Activated CD4-positive, alpha-beta T cell treated with anti-CD3 and anti-CD28 coated beads, Interleukin-2, amount 50 U/mL, for 24 hours (primary cell): ENCODE measurements around the gene MYBPC2.

ENCODE experiments used
- DNase-seq, 2 donors: peaks; one replicate each; pipeline ENCODE4 v3.0.0-alpha.2; 2020; ENCODE audit warnings: low read depth in 1 of 2, low spot score in 1 of 2

Gene MYBPC2

DNA sequence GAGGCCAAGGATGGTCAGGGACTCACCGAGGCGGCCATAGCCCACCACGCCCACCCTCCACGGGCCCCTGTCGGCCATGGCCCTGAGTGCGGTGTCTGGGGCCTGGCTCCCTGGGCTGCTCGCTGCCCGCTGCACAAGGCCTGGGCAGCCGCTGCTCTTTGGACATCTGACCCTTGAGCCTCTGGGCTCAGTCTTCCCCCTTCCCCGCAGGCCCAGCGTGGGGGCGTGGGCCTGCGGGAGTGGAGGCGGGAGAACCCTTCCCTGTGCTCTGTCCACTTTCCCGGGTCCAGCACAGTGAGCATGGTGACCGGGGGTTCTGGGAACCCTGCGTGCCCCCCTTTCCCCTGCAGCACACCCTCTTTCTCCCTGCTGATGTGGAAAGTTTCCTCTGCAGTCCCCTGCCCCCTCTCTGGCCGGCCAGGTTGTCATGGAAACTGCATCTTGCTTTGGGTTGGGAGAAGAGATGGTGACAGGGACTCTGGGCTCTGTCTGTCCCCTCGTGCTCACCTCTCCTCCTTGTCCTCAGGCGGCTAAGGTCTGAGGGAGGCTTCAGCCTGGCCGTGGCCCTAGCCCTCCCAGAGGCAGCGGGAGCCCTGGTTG is 81.2 kb downstream of the MYBPC2 start, which contains the start of gene ASPDH:
Gene ASPDH (minus strand): TSS at position 168 of the 600 bp plus-strand sequence. CDS start 90 bp downstream, at position 78.
- no peak for DNase-seq

- DNase-seq = no peak
Observed at GRCh38 chr19:50514346-50515167, 81.9 kb downstream of the MYBPC2 start.

DNA sequence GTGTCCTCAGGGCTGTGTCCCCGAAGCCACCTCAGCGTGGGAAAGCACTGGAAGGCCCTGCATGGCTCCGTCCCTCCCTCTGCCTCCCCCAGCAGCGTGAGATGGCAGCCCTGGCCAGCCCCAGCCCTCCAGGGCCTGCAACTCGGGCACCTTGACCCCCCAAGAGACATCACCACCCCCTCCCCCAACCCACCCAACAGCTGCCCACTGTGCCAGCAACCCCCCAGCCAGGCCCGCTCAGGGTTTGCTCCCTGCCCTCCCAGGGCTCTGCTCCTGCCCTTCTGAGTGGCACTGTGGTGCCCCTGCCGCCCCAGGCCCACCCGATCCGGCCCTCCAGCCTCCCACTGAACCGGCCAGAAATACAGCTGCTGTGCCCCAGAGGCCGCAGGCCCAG is 82.5 kb downstream of the MYBPC2 start:
- no peak for DNase-seq
